ENCODE results near the gene EP400. TPM values are rescaled to one million over a fixed set of nuclear protein-coding genes. Genes with fewer than 3 reads are reported as not detected.
"Not testable (repeated sequence)": the region's sequence is repeated elsewhere in the genome, so short reads cannot be mapped to it uniquely, and the experiment has no call there.

Gene EP400
- total RNA-seq, 2 donors from 2014 or later, result 10.5 to 15.5 TPM

DNA sequence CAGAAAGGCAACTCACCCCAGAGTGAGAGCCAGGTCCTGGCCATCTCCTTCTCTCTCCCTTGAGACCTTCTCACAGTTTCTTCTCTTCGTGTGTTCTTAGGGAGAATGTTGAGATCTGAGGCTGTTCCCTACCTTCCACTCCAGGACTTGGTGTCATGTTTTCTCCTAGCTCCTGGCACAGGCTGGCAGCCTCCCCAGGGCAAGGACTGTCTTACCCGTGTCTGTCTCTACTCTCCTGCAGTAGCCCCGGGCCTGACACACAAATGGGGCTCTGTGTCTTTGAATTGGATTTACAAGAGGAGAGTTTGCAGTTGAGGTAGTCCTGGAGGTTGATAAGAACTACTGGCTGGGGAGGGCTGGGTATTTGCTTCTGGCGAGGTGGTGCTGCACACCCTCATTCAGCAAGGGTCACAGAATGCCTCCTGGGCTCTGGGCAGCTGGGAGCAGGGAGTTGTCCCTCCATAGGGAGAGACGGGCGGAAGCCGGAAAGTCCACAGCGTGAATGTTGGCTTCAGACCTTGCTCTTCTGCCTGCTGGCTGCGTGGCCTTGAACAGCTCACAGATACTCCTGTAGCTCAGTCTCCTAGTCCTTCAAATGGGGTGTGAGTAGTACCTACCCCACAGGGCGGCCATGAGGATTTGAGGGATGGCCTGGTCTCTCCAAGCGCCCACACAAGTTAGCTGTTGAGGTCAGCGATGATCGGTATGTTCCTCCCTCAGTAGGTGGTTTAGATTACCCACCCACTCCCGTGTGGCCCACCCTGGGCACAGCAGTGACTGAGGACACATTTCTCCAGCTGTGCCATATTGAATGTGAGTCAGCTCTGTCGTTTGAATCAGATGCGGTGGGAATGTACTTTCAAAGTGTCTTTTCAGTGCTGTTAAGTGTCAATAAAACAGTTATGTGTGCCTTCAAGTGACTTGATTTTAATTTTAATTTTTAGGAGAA, 10.2 kb downstream of the EP400 start:
- no peaks in the 10 kb centered on the region for H3K9me3 ChIP-seq
- TF ChIP-seq, protein P1, sequence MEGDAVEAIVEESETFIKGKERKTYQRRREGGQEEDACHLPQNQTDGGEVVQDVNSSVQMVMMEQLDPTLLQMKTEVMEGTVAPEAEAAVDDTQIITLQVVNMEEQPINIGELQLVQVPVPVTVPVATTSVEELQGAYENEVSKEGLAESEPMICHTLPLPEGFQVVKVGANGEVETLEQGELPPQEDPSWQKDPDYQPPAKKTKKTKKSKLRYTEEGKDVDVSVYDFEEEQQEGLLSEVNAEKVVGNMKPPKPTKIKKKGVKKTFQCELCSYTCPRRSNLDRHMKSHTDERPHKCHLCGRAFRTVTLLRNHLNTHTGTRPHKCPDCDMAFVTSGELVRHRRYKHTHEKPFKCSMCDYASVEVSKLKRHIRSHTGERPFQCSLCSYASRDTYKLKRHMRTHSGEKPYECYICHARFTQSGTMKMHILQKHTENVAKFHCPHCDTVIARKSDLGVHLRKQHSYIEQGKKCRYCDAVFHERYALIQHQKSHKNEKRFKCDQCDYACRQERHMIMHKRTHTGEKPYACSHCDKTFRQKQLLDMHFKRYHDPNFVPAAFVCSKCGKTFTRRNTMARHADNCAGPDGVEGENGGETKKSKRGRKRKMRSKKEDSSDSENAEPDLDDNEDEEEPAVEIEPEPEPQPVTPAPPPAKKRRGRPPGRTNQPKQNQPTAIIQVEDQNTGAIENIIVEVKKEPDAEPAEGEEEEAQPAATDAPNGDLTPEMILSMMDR (IDR thresholded peaks at IDR 0.05), result no peak
- no peak overlapping the region for H3K4me3 ChIP-seq
- DNase-seq (ENCODE audit: low spot score), result peak; percentile 44
- peaks cover 0 to 45% of the 10 kb centered on the region in 2 donors for H3K4me1 ChIP-seq
- H3K36me3 ChIP-seq, result peaks cover 9% of the 10 kb centered on the region
- no peaks in the 10 kb centered on the region for H3K27me3 ChIP-seq
- no peak overlapping the region for H3K27ac ChIP-seq

DNA sequence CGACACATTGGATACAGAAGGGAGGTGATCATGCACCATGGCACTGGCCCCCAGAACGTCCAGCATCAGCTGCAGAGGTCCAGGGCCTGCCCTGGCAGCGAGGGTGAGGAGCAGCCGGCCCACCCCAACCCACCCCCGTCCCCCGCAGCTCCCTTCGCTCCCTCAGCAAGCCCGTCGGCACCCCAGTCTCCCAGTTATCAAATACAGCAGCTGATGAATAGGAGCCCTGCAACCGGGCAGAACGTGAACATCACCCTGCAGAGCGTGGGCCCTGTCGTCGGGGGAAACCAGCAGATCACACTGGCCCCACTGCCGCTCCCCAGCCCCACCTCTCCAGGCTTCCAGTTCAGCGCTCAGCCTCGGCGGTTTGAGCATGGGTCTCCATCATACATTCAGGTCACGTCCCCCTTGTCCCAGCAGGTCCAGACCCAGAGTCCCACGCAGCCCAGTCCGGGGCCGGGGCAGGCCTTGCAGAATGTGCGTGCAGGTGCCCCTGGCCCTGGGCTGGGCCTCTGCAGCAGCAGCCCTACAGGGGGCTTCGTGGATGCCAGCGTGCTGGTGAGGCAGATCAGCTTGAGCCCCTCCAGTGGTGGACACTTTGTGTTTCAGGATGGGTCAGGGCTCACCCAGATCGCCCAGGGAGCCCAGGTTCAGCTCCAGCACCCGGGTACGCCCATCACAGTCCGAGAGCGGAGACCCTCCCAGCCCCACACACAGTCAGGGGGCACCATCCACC, 11.0 kb downstream of the EP400 start:
- not testable (repeated sequence) for H3K27ac ChIP-seq, H3K36me3 ChIP-seq, H3K9me3 ChIP-seq, H3K4me3 ChIP-seq, H3K27me3 ChIP-seq
- peaks cover 0 to 44% of the 10 kb centered on the region in 2 donors for H3K4me1 ChIP-seq
- peak; percentile 5 for DNase-seq (ENCODE audit: low spot score)

DNA sequence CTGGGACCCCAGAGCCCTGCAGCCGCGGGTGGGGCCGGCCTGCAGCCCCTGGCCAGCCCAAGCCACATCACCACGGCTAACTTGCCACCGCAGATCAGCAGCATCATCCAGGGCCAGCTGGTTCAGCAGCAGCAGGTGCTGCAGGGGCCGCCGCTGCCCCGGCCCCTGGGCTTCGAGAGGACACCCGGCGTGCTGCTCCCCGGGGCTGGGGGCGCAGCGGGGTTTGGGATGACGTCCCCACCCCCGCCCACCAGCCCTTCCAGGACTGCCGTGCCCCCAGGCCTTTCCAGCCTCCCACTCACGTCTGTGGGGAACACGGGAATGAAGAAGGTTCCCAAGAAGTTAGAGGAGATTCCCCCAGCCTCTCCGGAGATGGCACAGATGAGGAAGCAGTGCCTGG, 11.6 kb downstream of the EP400 start:
- H3K27ac ChIP-seq; H3K4me3 ChIP-seq; H3K36me3 ChIP-seq; DNase-seq (ENCODE audit: low spot score); H3K27me3 ChIP-seq; H3K9me3 ChIP-seq: not testable (repeated sequence)
- peaks cover 0 to 39% of the 10 kb centered on the region in 2 donors for H3K4me1 ChIP-seq

DNA sequence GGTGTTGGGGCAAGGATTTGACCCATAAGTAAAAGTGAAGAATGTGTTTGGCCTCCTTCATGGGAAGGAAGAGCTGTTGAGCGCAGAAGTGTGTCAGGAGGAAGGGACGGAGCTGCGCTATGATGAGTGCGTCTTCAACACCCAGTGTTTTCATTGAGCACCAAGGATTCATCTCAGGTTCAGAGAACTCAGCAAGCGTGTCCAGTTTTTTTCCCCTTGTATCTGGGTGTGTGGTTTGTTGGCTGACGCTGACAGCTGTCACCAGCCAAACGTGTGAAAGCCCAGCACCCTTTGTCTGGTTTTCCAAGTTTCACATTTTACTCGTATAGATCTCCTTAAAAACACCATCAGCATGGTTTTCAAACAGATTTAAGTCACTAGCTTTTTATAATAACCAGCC, 12.3 kb downstream of the EP400 start:
- no peaks in the 10 kb centered on the region for H3K27me3 ChIP-seq
- H3K9me3 ChIP-seq, result no peaks in the 10 kb centered on the region
- peaks cover 9% of the 10 kb centered on the region for H3K36me3 ChIP-seq
- DNase-seq (ENCODE audit: low spot score), result no peak
- H3K27ac ChIP-seq, result no peak overlapping the region
- H3K4me1 ChIP-seq, result peaks cover 0 to 39% of the 10 kb centered on the region in 2 donors
- H3K4me3 ChIP-seq, result no peak overlapping the region
- TF ChIP-seq, protein P1 (IDR thresholded peaks at IDR 0.05), result no peak

DNA sequence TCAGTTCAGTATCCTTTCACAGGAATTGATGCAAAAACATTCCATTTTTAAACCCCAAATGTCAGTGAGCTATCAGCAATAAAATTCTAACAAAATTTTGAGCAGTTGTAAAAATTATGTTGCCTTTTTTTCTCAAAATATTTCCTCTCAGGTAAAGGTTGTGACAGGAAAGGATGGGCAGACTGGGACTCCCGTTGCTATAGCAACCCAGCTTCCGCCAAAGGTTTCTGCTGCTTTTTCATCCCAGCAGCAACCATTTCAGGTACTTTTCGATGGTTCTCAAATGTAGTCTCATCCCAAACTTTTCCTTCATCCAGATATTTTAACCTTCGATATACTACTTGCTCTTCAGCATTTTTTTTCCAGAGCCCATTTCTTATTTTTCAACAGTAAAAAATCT, 13.6 kb downstream of the EP400 start:
- no peak for DNase-seq (ENCODE audit: low spot score)
- peaks cover 0 to 35% of the 10 kb centered on the region in 2 donors for H3K4me1 ChIP-seq
- TF ChIP-seq, protein P1 (IDR thresholded peaks at IDR 0.05), result no peak
- H3K27me3 ChIP-seq, result no peaks in the 10 kb centered on the region
- H3K36me3 ChIP-seq, result peaks cover 9% of the 10 kb centered on the region
- no peak overlapping the region for H3K4me3 ChIP-seq
- H3K27ac ChIP-seq, result no peak overlapping the region
- no peaks in the 10 kb centered on the region for H3K9me3 ChIP-seq

DNA sequence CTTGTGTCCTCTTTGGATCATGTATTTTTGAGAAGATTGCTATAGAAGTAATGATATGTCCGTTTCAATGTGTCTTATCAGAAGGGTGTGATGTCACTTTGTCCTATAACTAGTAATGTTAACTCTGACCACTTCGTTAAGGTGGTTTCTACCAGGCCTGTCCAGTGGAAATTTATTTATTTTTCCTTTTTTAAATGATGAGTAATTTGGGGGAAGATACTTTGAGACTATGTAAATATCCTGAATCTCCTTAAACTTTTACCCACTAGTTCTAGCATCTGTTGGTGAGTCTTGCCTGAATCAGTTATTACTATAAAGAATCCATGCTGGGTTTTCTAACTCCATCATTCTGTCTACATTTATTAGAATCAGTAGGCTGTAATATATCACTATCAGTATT, 15.3 kb downstream of the EP400 start:
- Histone ChIP-seq H3K9me3 (no peaks in the 10 kb centered on the region), H3K27me3 (no peaks in the 10 kb centered on the region)
- no peak for DNase-seq (ENCODE audit: low spot score)

More for the DNA sequence above, 15.3 kb downstream of the EP400 start:
- Histone ChIP-seq H3K36me3 (peaks cover 9% of the 10 kb centered on the region), H3K4me3 (no peak overlapping the region), H3K4me1 (peaks cover 0 to 18% of the 10 kb centered on the region in 2 donors), H3K27ac (no peak overlapping the region)
- TF ChIP-seq, protein P1 (IDR thresholded peaks at IDR 0.05), result no peak
